Measurements from ENCODE around the gene PIK3R3.

DNA sequence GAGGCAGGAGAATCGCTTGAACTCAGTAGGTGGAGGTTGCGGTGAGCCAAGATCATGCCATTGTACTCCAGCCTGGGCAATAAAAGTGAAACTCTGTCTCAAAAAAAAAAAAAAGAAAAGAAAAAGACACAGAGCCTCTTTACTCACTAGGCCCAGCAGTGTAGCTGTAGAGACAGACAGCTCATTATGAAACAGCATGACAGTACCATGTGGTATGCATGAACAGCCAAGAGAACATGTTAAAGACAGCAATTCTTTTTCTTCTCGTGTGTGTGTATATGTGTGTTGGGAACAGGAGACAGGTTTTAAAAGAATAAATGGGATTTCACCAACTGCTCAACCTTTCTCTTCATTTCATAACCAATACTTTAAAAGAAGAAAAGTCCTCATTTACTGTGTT, 118.8 kb downstream of the PIK3R3 start:
- TF ChIP-seq CTCF (IDR thresholded peaks at IDR 0.05): no peak
- TF ChIP-seq EP300 (IDR thresholded peaks at IDR 0.05): no peak
- TF ChIP-seq, protein P1, sequence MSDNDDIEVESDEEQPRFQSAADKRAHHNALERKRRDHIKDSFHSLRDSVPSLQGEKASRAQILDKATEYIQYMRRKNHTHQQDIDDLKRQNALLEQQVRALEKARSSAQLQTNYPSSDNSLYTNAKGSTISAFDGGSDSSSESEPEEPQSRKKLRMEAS (IDR thresholded peaks at IDR 0.05): no peak
- TF ChIP-seq PHF8 (IDR thresholded peaks at IDR 0.05; ENCODE audit: borderline replicate concordance, low read depth): no peak
- TF ChIP-seq KDM1A (IDR thresholded peaks at IDR 0.05; ENCODE audit: low read depth): no peak
- TF ChIP-seq RCOR1 (IDR thresholded peaks at IDR 0.05; ENCODE audit: low read depth, low read length): no peak
- no peak for TF ChIP-seq ZC3H11A (IDR thresholded peaks at IDR 0.05)
- TF ChIP-seq POLR2A (IDR thresholded peaks at IDR 0.05; ENCODE audit: low read length): no peak
- no peak for TF ChIP-seq RAD21 (conservative IDR thresholded peaks at IDR 0.05 in 1 of 2, IDR thresholded peaks at IDR 0.05 in 1 of 2)
- TF ChIP-seq RNF2 (IDR thresholded peaks at IDR 0.05; ENCODE audit: borderline replicate concordance, low read depth): no peak
- no peak for TF ChIP-seq POLR2AphosphoS2 (conservative IDR thresholded peaks at IDR 0.05; ENCODE audit: low read length)

Data from A549 (cell line).